GM12891 (cell line): ENCODE measurements around the gene IGFBP1.

Experiments
- POLR2A ChIP-seq: IDR thresholded peaks from 2 replicates; pipeline ENCODE4 v1.6.1; 2011; ENCODE audit warnings: low read depth, low read length, control low read depth
- POLR2AphosphoS5 ChIP-seq: IDR thresholded peaks from 2 replicates; pipeline ENCODE4 v1.6.1; 2011; ENCODE audit warnings: low read depth, low read length, control low read depth
- POU2F2 ChIP-seq: IDR thresholded peaks from 2 replicates; pipeline ENCODE4 v1.6.1; 2011; ENCODE audit warnings: low read depth, mild to moderate bottlenecking, control low read depth, low read length, moderate library complexity
- TAF1 ChIP-seq: IDR thresholded peaks from 2 replicates; pipeline ENCODE4 v1.6.1; 2011; ENCODE audit warnings: low read depth, low read length, control low read depth

- TF ChIP-seq POLR2A (no peak), POLR2AphosphoS5 (no peak), TAF1 (no peak), POU2F2 (no peak)
Observed at GRCh38 chr7:45894665-45895062, 6.4 kb downstream of the IGFBP1 start.
